Measurements from ENCODE around the gene GTF2H2. TPM values are rescaled to one million over a fixed set of nuclear protein-coding genes. Genes with fewer than 3 reads are reported as not detected.
"Not testable (repeated sequence)": the region's sequence is repeated elsewhere in the genome, so short reads cannot be mapped to it uniquely, and the experiment has no call there.

Gene GTF2H2
- total RNA-seq = 36.3 and 40.9 TPM in 2 replicates

GRCh38 chr5:71067262-71067928 lies at the start of gene GTF2H2:
Gene GTF2H2 (minus strand): TSS chr5:71067676. CDS start chr5:71062763, 4,913 bp downstream.
- DNase-seq (ENCODE audit: low spot score); H3K9me3 Mint-ChIP-seq; intact Hi-C loops (cut with micrococcal nuclease); H3K4me1 Mint-ChIP-seq (ENCODE audit: low read depth); H3K4me3 Mint-ChIP-seq; H3K27ac Mint-ChIP-seq; H3K27me3 Mint-ChIP-seq (ENCODE audit: insufficient read depth); H3K36me3 Mint-ChIP-seq (ENCODE audit: low read depth): not testable (repeated sequence)

GRCh38 chr5:71109730-71110275 lies 42.3 kb upstream of the GTF2H2 start:
- H3K27ac Mint-ChIP-seq; intact Hi-C loops (cut with micrococcal nuclease); H3K27me3 Mint-ChIP-seq (ENCODE audit: insufficient read depth); H3K9me3 Mint-ChIP-seq; DNase-seq (ENCODE audit: low spot score); H3K4me3 Mint-ChIP-seq; H3K4me1 Mint-ChIP-seq (ENCODE audit: low read depth); H3K36me3 Mint-ChIP-seq (ENCODE audit: low read depth): not testable (repeated sequence)

- H3K27ac Mint-ChIP-seq; H3K4me1 Mint-ChIP-seq (ENCODE audit: low read depth); H3K4me3 Mint-ChIP-seq; DNase-seq (ENCODE audit: low spot score); H3K27me3 Mint-ChIP-seq (ENCODE audit: insufficient read depth); H3K36me3 Mint-ChIP-seq (ENCODE audit: low read depth); H3K9me3 Mint-ChIP-seq; intact Hi-C loops (cut with micrococcal nuclease): not testable (repeated sequence)
Observed at GRCh38 chr5:71099996-71100395, 32.5 kb upstream of the GTF2H2 start.

GRCh38 chr5:71097930-71098203 lies 30.4 kb upstream of the GTF2H2 start:
- DNase-seq (ENCODE audit: low spot score); H3K36me3 Mint-ChIP-seq (ENCODE audit: low read depth); H3K27me3 Mint-ChIP-seq (ENCODE audit: insufficient read depth); H3K4me3 Mint-ChIP-seq; H3K4me1 Mint-ChIP-seq (ENCODE audit: low read depth); intact Hi-C loops (cut with micrococcal nuclease); H3K27ac Mint-ChIP-seq; H3K9me3 Mint-ChIP-seq: not testable (repeated sequence)

- H3K36me3 Mint-ChIP-seq (ENCODE audit: low read depth); H3K27me3 Mint-ChIP-seq (ENCODE audit: insufficient read depth); H3K4me1 Mint-ChIP-seq (ENCODE audit: low read depth); H3K9me3 Mint-ChIP-seq; DNase-seq (ENCODE audit: low spot score); intact Hi-C loops (cut with micrococcal nuclease); H3K4me3 Mint-ChIP-seq; H3K27ac Mint-ChIP-seq: not testable (repeated sequence)
Observed at GRCh38 chr5:71097173-71097929, 29.9 kb upstream of the GTF2H2 start.

- H3K4me1 Mint-ChIP-seq (ENCODE audit: low read depth); H3K27ac Mint-ChIP-seq; DNase-seq (ENCODE audit: low spot score); intact Hi-C loops (cut with micrococcal nuclease); H3K36me3 Mint-ChIP-seq (ENCODE audit: low read depth); H3K9me3 Mint-ChIP-seq; H3K27me3 Mint-ChIP-seq (ENCODE audit: insufficient read depth); H3K4me3 Mint-ChIP-seq: not testable (repeated sequence)
Observed at GRCh38 chr5:71089773-71090172, 22.3 kb upstream of the GTF2H2 start.

GRCh38 chr5:71088754-71089153 lies 21.3 kb upstream of the GTF2H2 start:
- H3K27me3 Mint-ChIP-seq (ENCODE audit: insufficient read depth); DNase-seq (ENCODE audit: low spot score); H3K36me3 Mint-ChIP-seq (ENCODE audit: low read depth); intact Hi-C loops (cut with micrococcal nuclease); H3K4me1 Mint-ChIP-seq (ENCODE audit: low read depth); H3K9me3 Mint-ChIP-seq; H3K4me3 Mint-ChIP-seq; H3K27ac Mint-ChIP-seq: not testable (repeated sequence)

- H3K4me1 Mint-ChIP-seq (ENCODE audit: low read depth); DNase-seq (ENCODE audit: low spot score); H3K36me3 Mint-ChIP-seq (ENCODE audit: low read depth); H3K4me3 Mint-ChIP-seq; intact Hi-C loops (cut with micrococcal nuclease); H3K27ac Mint-ChIP-seq; H3K9me3 Mint-ChIP-seq; H3K27me3 Mint-ChIP-seq (ENCODE audit: insufficient read depth): not testable (repeated sequence)
Observed at GRCh38 chr5:71086145-71086544, 18.7 kb upstream of the GTF2H2 start.

GRCh38 chr5:71084280-71085063 lies 17.0 kb upstream of the GTF2H2 start:
- H3K9me3 Mint-ChIP-seq; intact Hi-C loops (cut with micrococcal nuclease); DNase-seq (ENCODE audit: low spot score); H3K4me1 Mint-ChIP-seq (ENCODE audit: low read depth); H3K27ac Mint-ChIP-seq; H3K4me3 Mint-ChIP-seq; H3K27me3 Mint-ChIP-seq (ENCODE audit: insufficient read depth); H3K36me3 Mint-ChIP-seq (ENCODE audit: low read depth): not testable (repeated sequence)

GRCh38 chr5:71082898-71083297 lies 15.4 kb upstream of the GTF2H2 start:
- H3K27me3 Mint-ChIP-seq (ENCODE audit: insufficient read depth); H3K4me1 Mint-ChIP-seq (ENCODE audit: low read depth); H3K4me3 Mint-ChIP-seq; H3K36me3 Mint-ChIP-seq (ENCODE audit: low read depth); H3K9me3 Mint-ChIP-seq; DNase-seq (ENCODE audit: low spot score); intact Hi-C loops (cut with micrococcal nuclease); H3K27ac Mint-ChIP-seq: not testable (repeated sequence)

- H3K9me3 Mint-ChIP-seq; H3K27me3 Mint-ChIP-seq (ENCODE audit: insufficient read depth); H3K36me3 Mint-ChIP-seq (ENCODE audit: low read depth); H3K4me1 Mint-ChIP-seq (ENCODE audit: low read depth); H3K27ac Mint-ChIP-seq; DNase-seq (ENCODE audit: low spot score); intact Hi-C loops (cut with micrococcal nuclease); H3K4me3 Mint-ChIP-seq: not testable (repeated sequence)
Observed at GRCh38 chr5:71082340-71082739, 14.9 kb upstream of the GTF2H2 start.

GRCh38 chr5:71061322-71061721 lies 6.2 kb downstream of the GTF2H2 start:
- H3K36me3 Mint-ChIP-seq (ENCODE audit: low read depth); H3K27ac Mint-ChIP-seq; H3K27me3 Mint-ChIP-seq (ENCODE audit: insufficient read depth); H3K4me1 Mint-ChIP-seq (ENCODE audit: low read depth); H3K9me3 Mint-ChIP-seq; H3K4me3 Mint-ChIP-seq; DNase-seq (ENCODE audit: low spot score); intact Hi-C loops (cut with micrococcal nuclease): not testable (repeated sequence)

GRCh38 chr5:71059426-71059825 lies 8.1 kb downstream of the GTF2H2 start:
- H3K27me3 Mint-ChIP-seq (ENCODE audit: insufficient read depth); DNase-seq (ENCODE audit: low spot score); H3K9me3 Mint-ChIP-seq; H3K4me3 Mint-ChIP-seq; H3K36me3 Mint-ChIP-seq (ENCODE audit: low read depth); H3K4me1 Mint-ChIP-seq (ENCODE audit: low read depth); H3K27ac Mint-ChIP-seq; intact Hi-C loops (cut with micrococcal nuclease): not testable (repeated sequence)
